GM18861 (cell line): ENCODE data around the gene ZNF784.

ENCODE experiments used
- ATAC-seq: cut with Tn5 transposase; IDR thresholded peaks from one replicate; pipeline ENCODE4 v1.9.1; 2021; ENCODE audit not compliant: unreplicated experiment

Gene ZNF784

GRCh38 chr19:55621673-55622231 is 2.6 kb downstream of the ZNF784 start:
- no peak for ATAC-seq

GRCh38 chr19:55621205-55621672 is 3.1 kb downstream of the ZNF784 start:
- ATAC-seq = no peak

GRCh38 chr19:55620410-55621204 is 3.8 kb downstream of the ZNF784 start:
- no peak for ATAC-seq

GRCh38 chr19:55619286-55619685 is 5.1 kb downstream of the ZNF784 start:
- no peak for ATAC-seq

GRCh38 chr19:55618426-55618825 is 5.9 kb downstream of the ZNF784 start:
- no peak for ATAC-seq

- ATAC-seq = no peak
Measured at GRCh38 chr19:55617426-55617825, 6.9 kb downstream of the ZNF784 start.

- ATAC-seq = no peak
Measured at GRCh38 chr19:55616395-55616875, 7.9 kb downstream of the ZNF784 start.

GRCh38 chr19:55615543-55616394 is 8.6 kb downstream of the ZNF784 start:
- ATAC-seq = no peak

- no peak for ATAC-seq
Measured at GRCh38 chr19:55614711-55615542, 9.4 kb downstream of the ZNF784 start.

GRCh38 chr19:55613930-55614710 is 10.2 kb downstream of the ZNF784 start:
- no peak for ATAC-seq

- ATAC-seq = no peak
Measured at GRCh38 chr19:55613396-55613795, 11.0 kb downstream of the ZNF784 start.

GRCh38 chr19:55611983-55612645 is 12.3 kb downstream of the ZNF784 start:
- ATAC-seq = no peak

GRCh38 chr19:55611300-55611982 is 12.9 kb downstream of the ZNF784 start:
- ATAC-seq = no peak

GRCh38 chr19:55609326-55609725 is 15.0 kb downstream of the ZNF784 start:
- no peak for ATAC-seq

- ATAC-seq = no peak
Measured at GRCh38 chr19:55606817-55607216, 17.5 kb downstream of the ZNF784 start.

- no peak for ATAC-seq
Measured at GRCh38 chr19:55606471-55606787, 17.9 kb downstream of the ZNF784 start.

GRCh38 chr19:55605637-55606470 is 18.5 kb downstream of the ZNF784 start, which contains the start of gene ZNF865:
TSS of gene ZNF865 (plus strand) at chr19:55605647. CDS start at chr19:55613619, 7,972 bp downstream.
- no peak for ATAC-seq

- ATAC-seq = peak; percentile 49
Measured at GRCh38 chr19:55605207-55605636, 19.1 kb downstream of the ZNF784 start.
